ENCODE measurements around the gene ZNF205.

ZNF205 gene

GRCh38 chr16:3158026-3158509 lies 45.7 kb downstream of the ZNF205 start:
- H3K4me1 ChIP-seq (ENCODE audit: control insufficient read depth, insufficient read depth, low read length) = no peaks in the 10 kb centered on the region
- H3K4me3 ChIP-seq (ENCODE audit: low read depth, low read length) = peak overlapping the region; percentile 60
- H3K36me3 ChIP-seq (ENCODE audit: control insufficient read depth in 2 of 2, insufficient read depth in 1 of 2, low read length in 2 of 2) = no peaks in the 10 kb centered on the region
- CTCF ChIA-PET = interaction anchor here (0.6 to 1.9 kb wide), 6 partner anchors 10 to 214 kb away, joined by 3 to 9 read pairs (median 4); no protein-coding TSS in a partner anchor
- no peaks in the 10 kb centered on the region for H3K9me3 ChIP-seq (ENCODE audit: control insufficient read depth, insufficient read depth, low read depth, low read length)
- 0 out of 2 replicates have a peak, but pooled peaks have one; percentile 30 for TF ChIP-seq PRDM1 (tag by site-specific recombination; IDR thresholded peaks at IDR 0.05)
- TF ChIP-seq ZNF626 (tag by site-specific recombination; IDR thresholded peaks at IDR 0.05) = no peak
- peak; percentile 17 for TF ChIP-seq ZNF335 (tag by site-specific recombination; conservative IDR thresholded peaks at IDR 0.05)
- no peak for TF ChIP-seq ZBTB1 (tag by site-specific recombination; IDR thresholded peaks at IDR 0.05)
- TF ChIP-seq ZNF660 (tag by site-specific recombination; IDR thresholded peaks at IDR 0.05) = 0 out of 2 replicates have a peak, but pooled peaks have one; percentile 18
- TF ChIP-seq ZNF76 (tag by site-specific recombination; IDR thresholded peaks at IDR 0.05; ENCODE audit: borderline replicate concordance, low read depth) = no peak
- TF ChIP-seq ZNF529 (tag by site-specific recombination; IDR thresholded peaks at IDR 0.05; ENCODE audit: insufficient replicate concordance) = no peak
- no peak for TF ChIP-seq INSM2 (tag by site-specific recombination; IDR thresholded peaks at IDR 0.05)
- TF ChIP-seq ZNF561 (tag by site-specific recombination; IDR thresholded peaks at IDR 0.05; ENCODE audit: borderline replicate concordance) = no peak
- TF ChIP-seq ZBTB8A (tag by site-specific recombination; IDR thresholded peaks at IDR 0.05) = no peak
- peak; percentile 73 for TF ChIP-seq ZBTB20 (tag by site-specific recombination; IDR thresholded peaks at IDR 0.05)
- TF ChIP-seq ZSCAN23 (tag by site-specific recombination; IDR thresholded peaks at IDR 0.05) = no peak
- peak; percentile 59; the same call in 1 of the 2 replicates for TF ChIP-seq IKZF3 (tag by site-specific recombination; IDR thresholded peaks at IDR 0.05)
- H3K27ac ChIP-seq (ENCODE audit: extremely low read depth, low read depth, low read length) = peak overlapping the region; percentile 57
- POLR2A ChIA-PET = interaction anchor here (0.5 to 3.4 kb wide), 12 partner anchors 8 to 1193 kb away, joined by 3 to 23 read pairs (median 6); partner anchors contain the start of genes RPS2 and ZNF213

- Histone ChIP-seq H3K36me3 (ENCODE audit: control insufficient read depth in 2 of 2, insufficient read depth in 1 of 2, low read length in 2 of 2) (no peaks in the 10 kb centered on the region), H3K4me1 (ENCODE audit: control insufficient read depth, insufficient read depth, low read length) (no peaks in the 10 kb centered on the region), H3K4me3 (ENCODE audit: low read depth, low read length) (peak overlapping the region; percentile 60), H3K9me3 (ENCODE audit: control insufficient read depth, insufficient read depth, low read depth, low read length) (no peaks in the 10 kb centered on the region), H3K27ac (ENCODE audit: extremely low read depth, low read depth, low read length) (peak overlapping the region; percentile 91)
- ChIA-PET POLR2A (interaction anchor here (0.5 to 3.4 kb wide), 16 partner anchors 9 to 1194 kb away, joined by 3 to 23 read pairs (median 4); partner anchors contain the start of genes RPS2 and ZNF213), CTCF (interaction anchor here (0.6 to 1.9 kb wide), 7 partner anchors 9 to 302 kb away, joined by 3 to 9 read pairs (median 4); no protein-coding TSS in a partner anchor)
- no peak for TF ChIP-seq SCRT1 (tag by site-specific recombination; IDR thresholded peaks at IDR 0.05; ENCODE audit: borderline replicate concordance)
- TF ChIP-seq ZNF140 (tag by site-specific recombination; IDR thresholded peaks at IDR 0.05) = no peak
- TF ChIP-seq ZNF560 (tag by site-specific recombination; IDR thresholded peaks at IDR 0.05; ENCODE audit: borderline replicate concordance) = no peak
- TF ChIP-seq ZNF777 (tag by site-specific recombination; IDR thresholded peaks at IDR 0.05; ENCODE audit: borderline replicate concordance) = 0 out of 2 replicates have a peak, but pooled peaks have one; percentile 7
- peak; percentile 86 for TF ChIP-seq ZBTB20 (tag by site-specific recombination; IDR thresholded peaks at IDR 0.05)
- peak; percentile 64; the same call in 1 of the 2 replicates for TF ChIP-seq EGR2 (tag by site-specific recombination; IDR thresholded peaks at IDR 0.05; ENCODE audit: low read depth)
- TF ChIP-seq ZNF48 (tag by site-specific recombination; IDR thresholded peaks at IDR 0.05) = no peak
- peak; percentile 96 for TF ChIP-seq ZNF530 (tag by site-specific recombination; IDR thresholded peaks at IDR 0.05; ENCODE audit: low read depth)
- TF ChIP-seq ZNF175 (tag by site-specific recombination; IDR thresholded peaks at IDR 0.05) = no peak
- no peak for TF ChIP-seq ZNF138 (tag by site-specific recombination; IDR thresholded peaks at IDR 0.05; ENCODE audit: borderline replicate concordance)
- 0 out of 2 replicates have a peak, but pooled peaks have one; percentile 13 for TF ChIP-seq PRDM1 (tag by site-specific recombination; IDR thresholded peaks at IDR 0.05)
- peak; percentile 54; the same call in 1 of the 2 replicates for TF ChIP-seq YY1 (tag by site-specific recombination; IDR thresholded peaks at IDR 0.05)
- peak; percentile 9; the same call in 1 of the 2 replicates for TF ChIP-seq ATF2 (tag by site-specific recombination; IDR thresholded peaks at IDR 0.05; ENCODE audit: low read depth)
- no peak for TF ChIP-seq ZNF146 (tag by site-specific recombination; IDR thresholded peaks at IDR 0.05)
- no peak for TF ChIP-seq ZNF214 (tag by site-specific recombination; IDR thresholded peaks at IDR 0.05; ENCODE audit: borderline replicate concordance)
- no peak for TF ChIP-seq ZNF645 (tag by site-specific recombination; IDR thresholded peaks at IDR 0.05)
- 0 out of 2 replicates have a peak, but pooled peaks have one; percentile 48 for TF ChIP-seq ZNF664 (tag by site-specific recombination; IDR thresholded peaks at IDR 0.05)
- TF ChIP-seq ZNF341 (tag by site-specific recombination; IDR thresholded peaks at IDR 0.05; ENCODE audit: low read depth) = peak; percentile 97
- TF ChIP-seq ZNF10 (tag by site-specific recombination; IDR thresholded peaks at IDR 0.05) = peak; percentile 64; the same call in 1 of the 2 replicates
Measured at GRCh38 chr16:3158510-3159314, 46.3 kb downstream of the ZNF205 start.
